Kidney (tissue), 14 donors: ENCODE results near the gene FHIP1A. TPM values are rescaled to one million over a fixed set of nuclear protein-coding genes. Genes with fewer than 3 reads are reported as not detected.

Experiments
- DNase-seq, 5 donors: peaks; one replicate each; pipeline ENCODE4 v3.0.0-alpha.2; 2013 to 2020
- FAIRE-seq: peaks from 2 replicates; lab custom pipeline; 2012; peaks lifted over from hg19 to GRCh38; lab: Jason Lieb, UNC
- H3K27ac ChIP-seq, 2 donors: one replicate each; pipeline ENCODE4 v1.7.0; 2013; ENCODE audit warnings: low read depth in 2 of 2, low read length in 2 of 2, inconsistent platforms in 1 of 2
- H3K27me3 ChIP-seq: one replicate; pipeline ENCODE4 v1.7.1; 2013; ENCODE audit warnings: low read length, inconsistent platforms; ENCODE audit not compliant: control insufficient read depth, insufficient read depth
- H3K36me3 ChIP-seq, 3 donors: one replicate each; pipeline versions ENCODE4 v1.7.0 to v1.7.1; 2013; ENCODE audit warnings: low read length in 3 of 3, control low read depth in 1 of 3, inconsistent platforms in 1 of 3; ENCODE audit not compliant: insufficient read depth in 3 of 3, control insufficient read depth in 2 of 3
- H3K4me1 ChIP-seq, 3 donors: one replicate each; pipeline versions ENCODE4 v1.7.0 to v1.7.1; 2013; ENCODE audit warnings: low read length in 3 of 3, inconsistent platforms in 1 of 3, low read depth in 1 of 3; ENCODE audit not compliant: control insufficient read depth in 2 of 3, insufficient read depth in 2 of 3
- H3K4me3 ChIP-seq, 3 donors: one replicate each; pipeline versions ENCODE4 v1.7.0 to v1.8.1; 2013; ENCODE audit warnings: low read length in 3 of 3, control low read depth in 1 of 3, inconsistent platforms in 1 of 3
- H3K9ac ChIP-seq, 3 donors: one replicate each; pipeline versions ENCODE4 v1.7.0 to v1.7.1; 2013; ENCODE audit warnings: low read length in 3 of 3, control low read depth in 1 of 3, inconsistent platforms in 1 of 3
- H3K9me3 ChIP-seq, 3 donors: one replicate each; pipeline versions ENCODE4 v1.7.0 to v1.7.1; 2013; ENCODE audit warnings: low read length in 3 of 3, control low read depth in 1 of 3, inconsistent platforms in 1 of 3; ENCODE audit not compliant: control insufficient read depth in 2 of 3, insufficient read depth in 1 of 3
- intact Hi-C: fragments of 100-400 bp; cut with DNase I; formaldehyde crosslinking; loops from one replicate; pipeline ENCODE4 v1.11.1; 2022
- polyA plus RNA-seq: library from polyadenylated mRNA; stranded (reverse); fragments of 350-450 nt; fragmentation: Illumina TruSeq; extraction: RNeasy Lipid Tissue Mini Kit (QIAGEN cat#74804); gene quantifications from one replicate; pipeline ENCODE4 v1.2.3, GENCODE V29; 2014; ENCODE audit warnings: low read depth, low replicate concordance; ENCODE audit not compliant: insufficient read depth
- total RNA-seq: library from RNA; stranded (reverse); fragmentation: NEBNext Ultra II Directional; extraction: Animal tissue kit (Norgen Biotek cat#: 25700); gene quantifications from one replicate; pipeline ENCODE4 v1.2.1, GENCODE V29; 2021
- TF ChIP-seq, protein P1 (sequence below): IDR thresholded peaks from 3 replicates; pipeline ENCODE4 v1.5.1; 2012; ENCODE audit warnings: mild to moderate bottlenecking, moderate library complexity, borderline replicate concordance; ENCODE audit not compliant: insufficient read depth; ENCODE audit errors: extremely low read depth
- donor health status: control.
- donor health status: control.
- donor health status: control.
- donor health status: control.
- donor health status: control.
- donor health status: DM: yes; HTN: yes; CAD: no.
- donor health status: Normal renal cell carcinoma (clear cell type).

The FHIP1A gene
- total and polyA plus RNA-seq, 2 donors from 2014 or later = 0.80 to 16.5 TPM

DNA sequence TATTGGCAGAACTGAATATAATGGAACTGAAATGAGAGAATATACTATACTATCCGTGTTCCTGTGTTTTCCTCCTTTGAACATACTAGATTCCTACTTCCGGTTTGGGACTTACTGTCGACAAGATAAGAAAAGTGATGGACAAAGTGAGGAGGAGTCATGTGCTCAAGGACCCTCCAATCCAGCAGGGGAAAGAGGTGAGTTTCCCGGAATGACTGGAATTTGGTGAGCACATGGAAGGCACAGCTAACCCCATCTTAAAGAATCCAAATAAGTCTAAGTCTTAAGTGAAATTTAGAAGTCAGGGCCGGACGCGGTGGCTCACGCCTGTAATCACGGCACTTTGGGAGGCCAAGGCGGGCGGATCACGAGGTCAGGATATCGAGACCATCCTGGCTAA, 47.0 kb upstream of the FHIP1A start:
- Histone ChIP-seq H3K27me3 (no peaks in the 10 kb centered on the region), H3K36me3 (no peaks in the 10 kb centered on the region), H3K9ac (no peak overlapping the region), H3K9me3 (no peaks in the 10 kb centered on the region), H3K27ac (no peak overlapping the region), H3K4me3 (no peak overlapping the region), H3K4me1 (no peaks in the 10 kb centered on the region)
- TF ChIP-seq, protein P1, sequence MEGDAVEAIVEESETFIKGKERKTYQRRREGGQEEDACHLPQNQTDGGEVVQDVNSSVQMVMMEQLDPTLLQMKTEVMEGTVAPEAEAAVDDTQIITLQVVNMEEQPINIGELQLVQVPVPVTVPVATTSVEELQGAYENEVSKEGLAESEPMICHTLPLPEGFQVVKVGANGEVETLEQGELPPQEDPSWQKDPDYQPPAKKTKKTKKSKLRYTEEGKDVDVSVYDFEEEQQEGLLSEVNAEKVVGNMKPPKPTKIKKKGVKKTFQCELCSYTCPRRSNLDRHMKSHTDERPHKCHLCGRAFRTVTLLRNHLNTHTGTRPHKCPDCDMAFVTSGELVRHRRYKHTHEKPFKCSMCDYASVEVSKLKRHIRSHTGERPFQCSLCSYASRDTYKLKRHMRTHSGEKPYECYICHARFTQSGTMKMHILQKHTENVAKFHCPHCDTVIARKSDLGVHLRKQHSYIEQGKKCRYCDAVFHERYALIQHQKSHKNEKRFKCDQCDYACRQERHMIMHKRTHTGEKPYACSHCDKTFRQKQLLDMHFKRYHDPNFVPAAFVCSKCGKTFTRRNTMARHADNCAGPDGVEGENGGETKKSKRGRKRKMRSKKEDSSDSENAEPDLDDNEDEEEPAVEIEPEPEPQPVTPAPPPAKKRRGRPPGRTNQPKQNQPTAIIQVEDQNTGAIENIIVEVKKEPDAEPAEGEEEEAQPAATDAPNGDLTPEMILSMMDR = no peak
- FAIRE-seq (no peak), DNase-seq (no peak)
- intact Hi-C loops = no loop called here

DNA sequence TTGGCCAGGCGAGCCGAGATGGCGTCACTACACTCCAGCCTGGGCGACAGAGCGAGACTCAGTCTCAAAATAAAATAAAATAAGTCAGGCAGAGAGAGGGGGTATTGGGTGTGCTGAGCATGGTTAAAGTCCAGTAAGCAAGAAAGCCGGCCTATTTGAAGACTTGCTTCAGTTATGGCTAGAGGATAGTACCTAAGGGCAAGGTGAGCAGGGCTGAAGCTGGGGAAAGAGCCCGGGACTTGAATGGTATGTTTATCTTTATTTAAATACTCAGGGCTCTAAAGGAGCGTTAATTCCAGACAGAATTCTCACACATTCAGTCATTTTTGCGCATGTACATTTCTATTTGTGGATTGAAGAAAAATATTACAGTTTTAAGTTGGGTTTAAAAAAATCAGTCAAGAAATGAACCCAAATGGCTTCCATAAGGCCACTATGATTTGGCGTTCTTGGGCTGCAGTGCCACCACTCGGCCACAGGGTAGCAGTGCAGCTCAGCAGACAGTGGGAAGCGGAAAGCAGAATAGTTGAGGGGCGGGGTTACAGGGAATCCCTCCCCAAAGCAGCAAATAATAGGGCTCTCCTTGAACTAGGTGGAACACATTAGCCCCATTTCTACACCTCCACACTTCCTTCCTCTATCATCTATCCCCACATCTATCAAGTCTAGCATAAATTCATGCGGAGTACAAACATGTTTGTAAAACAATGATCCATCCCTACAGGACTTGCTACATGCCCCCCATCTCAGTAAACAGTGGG, 46.4 kb upstream of the FHIP1A start:
- FAIRE-seq (peak; percentile 93), DNase-seq (peak; percentile 84 to 92 (median 87))
- intact Hi-C loops = no loop called here
- Histone ChIP-seq H3K9me3 (no peaks in the 10 kb centered on the region), H3K4me1 (no peaks in the 10 kb centered on the region), H3K36me3 (no peaks in the 10 kb centered on the region), H3K27me3 (no peaks in the 10 kb centered on the region), H3K27ac (no peak overlapping the region), H3K9ac (no peak overlapping the region), H3K4me3 (peak overlapping the region in 2 of 3 donors; percentile 18 to 39)
- TF ChIP-seq, protein P1 = peak; percentile 99

DNA sequence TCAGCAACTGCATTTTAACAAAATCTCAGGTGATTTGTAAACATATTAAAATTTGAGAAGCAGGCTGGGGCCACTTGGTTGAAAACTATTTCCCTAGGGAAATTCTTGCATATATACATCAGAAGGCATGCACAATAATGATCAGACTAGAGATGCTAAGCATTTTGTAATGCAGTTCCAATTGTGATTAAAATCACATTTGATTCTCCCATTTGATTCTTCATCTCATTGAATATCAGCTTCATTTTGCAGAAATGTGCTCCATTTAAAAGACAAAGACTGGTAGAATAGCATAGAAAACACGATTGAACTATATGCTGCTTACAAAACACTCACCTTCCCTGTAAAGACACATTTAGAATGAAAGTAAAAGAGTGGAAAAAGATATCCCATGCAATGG, 32.4 kb upstream of the FHIP1A start:
- DNase-seq (no peak), FAIRE-seq (no peak)
- TF ChIP-seq, protein P1 = no peak
- H3K36me3 ChIP-seq = no peaks in the 10 kb centered on the region
- no peaks in the 10 kb centered on the region for H3K4me1 ChIP-seq
- H3K27me3 ChIP-seq = no peaks in the 10 kb centered on the region
- H3K27ac ChIP-seq = no peak overlapping the region
- H3K9me3 ChIP-seq = no peaks in the 10 kb centered on the region
- no peak overlapping the region for H3K4me3 ChIP-seq
- intact Hi-C loops = no loop called here
- no peak overlapping the region for H3K9ac ChIP-seq
